Measurements from ENCODE around the gene TMEM163.
"Not testable (repeated sequence)": the region's sequence is repeated elsewhere in the genome, so short reads cannot be mapped to it uniquely, and the experiment has no call there.

TMEM163 gene

DNA sequence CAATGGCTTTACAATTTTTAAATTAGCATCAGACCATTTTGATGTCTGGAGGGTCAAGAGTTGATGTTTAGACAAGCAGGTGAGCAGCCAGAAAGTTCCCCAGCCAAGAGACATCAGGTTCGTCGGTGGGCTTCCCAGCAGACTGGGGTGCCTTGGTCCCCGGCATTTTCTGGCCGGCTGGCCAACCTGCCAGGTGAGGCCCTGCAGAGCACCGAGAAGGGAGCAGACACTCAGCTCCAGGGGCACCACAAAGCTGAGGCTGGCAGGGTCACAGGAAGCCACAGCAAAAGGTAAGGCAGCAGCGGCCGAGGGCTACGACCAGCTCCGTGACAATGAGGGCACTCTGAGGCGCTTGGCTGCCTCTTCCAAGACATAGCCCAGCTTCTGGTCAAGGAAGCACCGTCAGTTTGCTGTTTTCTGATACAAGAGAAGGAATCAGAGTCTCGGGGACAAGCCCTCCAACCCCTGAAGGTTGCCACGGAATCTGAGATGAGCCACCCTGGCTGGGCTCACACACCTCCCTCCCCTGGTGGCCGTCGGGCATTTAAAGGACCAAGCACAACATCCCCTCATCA, 235.9 kb downstream of the TMEM163 start:
- DNase-seq (ENCODE audit: low spot score), result no peak

DNA sequence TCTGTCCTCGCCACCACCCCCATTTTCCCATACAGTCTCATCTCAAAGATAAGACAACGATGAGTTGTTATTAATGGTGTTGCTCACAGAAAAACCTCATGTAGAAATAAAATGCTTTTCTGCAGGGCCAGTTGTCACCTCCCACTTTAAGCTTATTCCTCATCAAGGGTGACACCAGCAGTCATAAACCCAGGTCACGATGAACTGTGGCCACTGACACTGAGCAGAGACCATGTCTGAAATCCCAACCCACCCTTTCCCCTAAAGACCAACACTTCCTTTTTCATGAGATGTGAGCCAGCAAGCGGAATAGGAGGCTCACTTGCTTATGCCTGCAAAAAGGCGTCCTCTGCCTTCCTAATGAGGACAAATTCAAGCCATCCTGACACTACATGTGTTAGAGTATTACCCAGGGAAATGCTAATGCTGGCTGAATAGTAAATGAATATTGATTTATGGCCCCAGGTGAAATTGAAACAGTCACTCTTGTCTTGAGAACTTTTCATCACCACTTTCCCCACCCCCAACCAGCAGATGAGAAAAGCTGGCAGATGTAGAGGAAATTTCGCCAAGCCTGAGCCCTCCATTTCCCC, 236.6 kb downstream of the TMEM163 start:
- DNase-seq (ENCODE audit: low spot score), result no peak

DNA sequence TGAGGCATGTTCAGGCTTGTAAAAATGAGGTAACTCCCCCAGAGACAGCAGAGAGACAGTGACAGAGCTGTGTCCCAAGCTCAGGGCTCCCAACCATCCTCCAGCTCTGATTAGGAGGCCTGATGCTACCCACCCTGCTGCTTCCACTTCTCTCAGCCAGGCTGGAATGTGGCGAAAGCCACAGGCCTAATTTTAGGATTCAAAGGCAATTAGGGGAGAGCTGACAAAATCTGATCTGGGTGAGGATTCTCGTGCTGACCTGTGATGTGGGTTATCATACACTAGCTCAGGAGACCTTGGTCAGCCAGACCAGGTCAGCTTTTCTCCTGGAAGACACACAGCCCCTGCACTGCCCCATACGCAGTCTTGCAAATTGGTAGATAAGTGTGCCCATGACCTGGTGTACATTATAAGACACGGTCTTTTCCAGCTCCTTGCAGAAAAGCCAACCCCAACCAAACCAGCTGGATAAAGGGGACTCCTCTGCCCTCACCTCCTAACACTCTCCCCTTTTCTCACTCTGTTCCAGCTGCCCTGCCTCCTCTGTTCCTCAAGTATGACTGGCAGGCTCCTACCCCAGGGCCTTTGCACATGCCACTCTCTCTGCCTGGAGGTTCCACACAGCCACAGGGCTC, 239.0 kb downstream of the TMEM163 start:
- no peak for DNase-seq (ENCODE audit: low spot score)

DNA sequence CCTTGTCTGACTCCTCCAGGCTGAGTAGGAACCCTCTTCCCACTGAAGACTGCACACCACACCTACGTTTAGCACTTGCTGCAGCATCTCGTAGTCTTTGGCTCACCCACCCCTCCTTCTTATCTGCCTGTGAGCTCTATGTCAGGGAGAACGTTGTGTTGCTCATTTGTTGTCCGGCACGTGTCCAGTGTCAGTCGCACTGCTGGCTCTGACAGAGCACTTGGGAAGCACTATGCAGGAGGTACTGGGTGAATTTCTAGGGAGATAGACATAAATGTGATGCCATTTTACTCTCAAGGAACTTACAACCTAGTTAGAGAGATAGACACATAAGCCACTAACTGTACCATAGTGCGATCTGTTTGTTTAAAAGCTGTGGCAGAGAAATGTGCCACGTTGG, 241.8 kb downstream of the TMEM163 start:
- not testable (repeated sequence) for DNase-seq (ENCODE audit: low spot score)

DNA sequence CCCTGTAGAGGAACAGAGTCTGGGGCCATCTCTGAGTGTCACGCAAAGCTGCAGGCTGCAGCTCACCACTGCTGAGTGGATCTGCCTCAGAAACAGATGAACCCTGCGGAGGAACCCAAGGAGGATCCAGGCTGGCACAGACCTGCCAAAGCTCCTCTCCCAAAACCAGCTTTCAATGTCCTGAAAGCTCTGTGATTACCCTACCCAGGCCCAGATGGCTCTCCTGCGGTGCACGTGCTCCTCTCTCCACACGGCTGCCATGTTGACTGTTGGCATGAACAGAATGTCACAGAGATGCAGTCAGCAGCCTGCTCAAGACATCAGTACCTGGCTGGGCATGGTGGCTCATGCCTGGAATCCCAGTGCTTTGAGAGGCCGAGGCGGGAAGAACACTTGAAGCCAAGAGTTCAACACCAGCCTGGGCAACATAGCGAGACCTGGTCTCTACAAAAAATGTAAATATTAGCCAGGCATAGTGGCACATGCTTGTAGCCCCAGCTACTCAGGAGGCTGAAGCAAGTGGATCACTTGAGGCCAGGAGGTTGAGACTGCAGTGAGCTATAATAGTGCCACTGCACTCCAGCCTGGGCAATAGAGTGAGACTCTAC, 248.1 kb downstream of the TMEM163 start:
- DNase-seq (ENCODE audit: low spot score), result no peak

DNA sequence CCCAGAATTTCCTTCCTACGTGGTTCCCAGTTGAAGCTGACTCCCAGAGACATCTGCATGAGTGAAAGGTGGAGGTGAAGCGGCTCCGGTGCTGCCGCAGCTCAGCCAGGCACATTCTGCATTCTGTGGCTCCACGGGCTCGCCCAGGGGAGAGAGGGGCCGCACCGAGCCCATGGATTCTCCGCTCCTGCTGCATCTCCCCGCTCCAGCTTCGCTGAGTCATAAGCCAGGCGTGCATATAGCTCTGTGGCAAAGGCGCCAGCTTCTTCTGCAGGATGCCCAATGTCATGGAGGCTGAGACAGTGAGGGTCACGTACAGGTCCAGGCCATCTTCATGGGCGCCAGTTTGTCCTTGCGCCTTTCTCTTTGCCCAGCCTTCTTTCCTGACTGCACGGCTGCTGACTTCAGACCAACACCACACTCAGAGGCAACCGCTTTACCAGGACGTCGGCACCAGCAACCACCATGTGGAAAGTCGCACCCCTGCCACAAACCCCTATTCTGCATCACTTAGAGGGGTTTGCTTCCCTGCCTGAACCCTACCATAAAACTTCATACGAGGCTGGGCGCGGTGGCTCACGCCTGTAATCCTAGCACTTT, 249.2 kb downstream of the TMEM163 start:
- no peak for DNase-seq (ENCODE audit: low spot score)

DNA sequence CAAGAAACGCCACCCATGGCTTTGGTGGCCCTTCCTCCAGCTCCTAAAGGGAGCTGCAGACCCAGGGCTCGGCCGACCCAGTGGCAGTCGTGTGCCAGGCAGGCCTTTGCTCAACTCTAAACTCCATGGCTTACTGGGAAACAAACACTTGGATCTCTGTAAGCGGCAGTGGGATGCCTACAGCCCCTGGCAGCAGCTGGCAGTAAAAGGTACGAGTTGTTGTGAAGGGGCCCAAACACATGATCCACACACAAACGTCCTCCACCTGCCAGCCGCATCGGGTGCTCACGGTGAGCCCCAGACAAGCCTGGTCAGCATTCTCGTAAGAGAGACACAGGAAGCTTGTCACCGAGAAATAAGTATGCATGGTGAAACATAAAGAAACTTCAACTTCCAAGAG, 250.0 kb downstream of the TMEM163 start:
- DNase-seq (ENCODE audit: low spot score), result no peak

DNA sequence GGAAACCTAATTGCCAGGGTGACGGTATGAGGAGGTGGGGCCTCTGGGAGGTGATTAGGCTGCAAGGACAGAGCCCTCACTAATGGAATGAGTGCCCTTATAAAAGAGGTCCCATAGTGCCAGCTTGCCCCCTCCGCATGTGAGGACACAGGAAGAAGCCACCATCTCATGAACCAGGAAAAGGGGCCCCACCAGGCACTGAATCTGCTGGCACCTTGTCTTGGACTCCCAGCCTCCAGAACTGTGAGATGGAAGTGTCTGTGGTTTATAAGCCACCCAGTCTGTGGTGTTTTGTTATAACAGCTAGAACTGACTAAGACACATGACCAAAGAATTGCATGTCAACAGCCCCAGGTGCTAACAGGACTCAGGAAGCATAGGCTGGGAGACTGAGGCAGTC, 250.6 kb downstream of the TMEM163 start:
- no peak for DNase-seq (ENCODE audit: low spot score)

DNA sequence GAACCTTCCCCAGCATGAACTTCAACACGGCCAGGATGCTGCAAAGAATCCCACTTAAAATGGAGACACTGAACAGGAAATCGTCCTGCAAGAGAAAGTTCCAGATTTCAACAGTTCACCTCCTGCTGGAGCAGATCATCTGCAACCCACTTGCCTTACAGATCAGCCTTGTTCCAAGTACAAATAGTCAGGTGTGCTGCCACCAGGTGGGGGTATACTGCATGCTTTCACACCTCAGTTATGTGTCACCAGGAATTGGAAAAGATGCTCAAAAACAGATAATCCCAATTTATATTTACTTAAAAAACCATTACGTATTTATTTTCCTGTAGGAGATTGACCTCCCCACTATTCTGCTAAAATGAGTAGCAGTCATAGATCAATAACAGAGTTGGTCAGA, 252.7 kb downstream of the TMEM163 start:
- no peak for DNase-seq (ENCODE audit: low spot score)

DNA sequence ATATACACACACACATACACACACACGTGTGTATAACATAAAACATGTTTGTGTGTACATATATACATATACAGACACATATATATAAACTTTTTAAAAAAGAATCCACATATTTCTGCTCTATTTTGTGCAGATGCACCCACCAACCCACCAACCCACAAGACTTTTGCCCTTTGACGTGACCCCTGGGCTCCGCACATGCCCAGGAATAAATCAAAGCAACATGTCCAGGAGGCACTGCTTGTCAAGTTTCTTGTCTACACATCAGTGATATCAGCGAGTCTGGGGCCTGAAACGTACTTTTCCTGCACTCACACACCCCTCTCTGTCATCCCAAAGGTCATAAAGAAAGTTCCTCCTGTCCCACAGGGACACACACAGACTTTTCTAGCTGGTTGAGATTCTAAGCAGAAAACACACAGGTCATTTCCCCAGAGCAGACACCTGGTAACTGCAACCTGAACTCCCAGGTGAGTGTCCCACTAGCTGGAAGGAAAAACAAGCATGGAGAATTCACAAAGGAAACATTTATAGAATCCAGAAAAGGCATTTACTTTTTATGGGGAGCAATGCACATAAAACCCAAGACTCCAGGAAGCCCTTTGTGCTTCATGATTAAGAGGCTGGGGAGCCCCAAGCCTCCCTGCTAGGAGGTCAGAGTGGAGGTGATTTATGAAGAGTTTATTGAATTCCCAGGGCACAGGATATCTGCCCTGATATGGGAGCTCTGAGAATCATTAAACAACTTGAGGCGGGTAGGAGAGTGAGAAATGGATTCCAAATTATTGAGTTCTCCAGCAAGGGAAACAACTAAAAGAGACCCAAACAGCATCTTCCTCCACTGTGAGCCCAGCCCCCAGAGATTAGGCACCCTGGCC, 253.3 kb downstream of the TMEM163 start:
- no peak for DNase-seq (ENCODE audit: low spot score)

DNA sequence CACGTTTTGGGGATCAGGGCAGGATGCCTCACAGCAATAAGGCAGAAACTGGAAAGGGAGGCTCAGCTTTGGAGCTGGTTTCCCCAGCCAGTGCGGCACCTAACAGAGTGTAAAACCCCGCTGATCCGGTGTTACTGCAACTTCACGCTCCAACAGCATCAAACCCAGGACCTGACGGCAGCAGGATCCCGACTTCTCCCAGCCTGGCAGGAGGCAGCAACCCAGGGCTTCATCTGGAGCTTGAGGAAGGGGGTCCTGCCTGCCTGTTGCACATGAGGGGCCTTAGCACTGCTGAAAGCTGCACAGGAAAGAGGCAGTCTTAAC, 255.1 kb downstream of the TMEM163 start:
- no peak for DNase-seq (ENCODE audit: low spot score)

DNA sequence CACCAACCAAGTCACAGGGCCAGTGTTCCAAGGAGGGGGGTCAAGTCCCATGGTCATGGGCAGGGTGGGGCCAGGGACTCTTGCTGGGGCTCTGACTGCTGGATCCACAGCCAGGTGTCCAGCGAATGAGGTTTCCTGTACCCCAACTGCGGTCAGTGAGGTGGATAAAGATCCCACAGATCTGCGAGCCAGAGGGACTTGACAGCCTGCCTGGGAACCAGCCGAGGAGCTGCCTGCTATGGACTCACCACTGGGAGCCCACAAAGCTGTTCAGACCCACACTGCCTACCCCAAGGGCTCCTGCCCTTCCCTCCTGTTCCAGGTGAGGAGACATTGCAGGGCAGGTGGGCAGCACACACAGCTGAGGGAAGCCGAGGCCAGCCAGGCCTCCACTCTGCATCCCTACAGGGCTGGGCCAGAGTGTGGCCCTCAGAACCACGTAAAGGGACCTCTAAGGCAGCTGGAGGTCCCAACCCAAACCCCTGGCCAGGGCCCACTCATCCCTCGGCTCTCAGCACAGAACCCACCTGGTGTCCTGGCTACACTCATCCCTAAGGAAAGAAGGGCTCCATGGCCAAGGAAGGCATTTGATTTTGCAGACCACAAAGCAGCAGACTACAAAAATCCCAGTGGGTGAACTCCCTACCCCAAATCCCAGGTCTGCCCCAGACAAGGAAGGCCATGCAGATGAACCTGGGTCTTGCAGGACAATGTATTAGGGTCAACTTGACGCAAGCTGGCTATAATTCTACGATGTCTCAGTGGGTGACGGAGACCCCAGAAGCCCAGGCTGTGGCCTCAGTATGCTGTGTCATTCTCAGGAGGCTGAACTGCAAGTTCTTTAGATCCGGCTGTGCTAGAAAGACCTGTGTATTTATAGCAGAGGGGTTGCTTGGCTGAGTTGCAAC, 255.8 kb downstream of the TMEM163 start:
- no peak for DNase-seq (ENCODE audit: low spot score)

DNA sequence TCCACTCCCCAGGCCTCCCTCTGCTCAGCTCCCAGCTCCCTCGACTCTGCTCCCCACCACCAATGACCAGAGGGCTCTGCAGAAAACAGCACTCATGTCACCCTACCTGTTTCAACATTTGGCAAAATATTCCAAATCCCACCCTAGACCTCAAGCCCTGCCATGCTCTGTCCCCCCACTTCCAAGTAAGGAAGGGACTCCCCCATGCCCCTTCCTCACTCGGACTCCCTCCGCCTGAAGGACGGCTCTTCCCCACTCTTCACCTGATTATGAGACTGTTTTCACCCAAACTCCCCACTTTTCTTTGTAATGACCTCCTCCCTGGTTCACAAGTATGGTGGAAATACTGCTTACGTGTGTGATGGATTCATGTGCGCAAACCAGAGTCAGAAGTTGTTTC, 256.5 kb downstream of the TMEM163 start:
- DNase-seq (ENCODE audit: low spot score), result no peak

DNA sequence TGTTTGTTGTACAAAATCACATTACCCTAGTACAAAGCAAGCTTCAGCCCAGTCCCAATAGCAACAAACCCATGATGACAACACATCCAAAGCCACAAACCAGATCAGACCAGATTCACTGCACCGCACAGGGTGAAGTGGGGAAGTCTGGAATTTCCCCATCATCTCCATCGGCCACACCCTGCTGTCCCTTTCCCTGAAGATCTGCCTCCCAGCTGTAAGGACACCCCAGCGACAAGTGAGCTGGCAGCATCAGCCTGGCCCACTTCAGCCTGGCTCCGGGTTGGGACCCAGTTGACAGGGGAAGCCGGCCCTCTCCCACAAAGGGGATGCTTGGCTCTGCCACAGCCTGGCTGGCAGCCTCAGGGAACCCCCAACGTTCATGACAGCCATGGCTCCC, 257.3 kb downstream of the TMEM163 start:
- DNase-seq (ENCODE audit: low spot score), result peak; percentile 36

DNA sequence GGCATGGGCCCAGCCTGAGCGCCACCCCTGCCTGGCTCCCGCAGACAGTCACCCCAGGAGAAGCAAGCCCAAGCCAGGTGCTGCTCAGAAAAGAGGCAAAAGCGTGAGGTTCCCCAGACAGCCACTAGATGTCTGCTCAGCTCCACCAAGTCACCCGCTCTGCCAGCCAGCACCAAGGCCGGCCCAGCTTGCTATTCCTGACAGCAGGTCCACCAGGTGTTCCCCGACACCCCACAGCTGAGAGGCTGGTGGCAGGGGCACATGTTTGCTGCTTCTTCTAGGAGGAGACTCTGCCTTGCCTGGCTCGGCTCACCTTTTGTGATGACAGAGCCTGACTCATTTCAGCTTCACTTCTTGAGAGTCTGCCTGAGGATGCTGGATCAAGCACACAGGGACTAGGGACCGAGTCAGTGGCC, 258.2 kb downstream of the TMEM163 start:
- peak; percentile 65 for DNase-seq (ENCODE audit: low spot score)

DNA sequence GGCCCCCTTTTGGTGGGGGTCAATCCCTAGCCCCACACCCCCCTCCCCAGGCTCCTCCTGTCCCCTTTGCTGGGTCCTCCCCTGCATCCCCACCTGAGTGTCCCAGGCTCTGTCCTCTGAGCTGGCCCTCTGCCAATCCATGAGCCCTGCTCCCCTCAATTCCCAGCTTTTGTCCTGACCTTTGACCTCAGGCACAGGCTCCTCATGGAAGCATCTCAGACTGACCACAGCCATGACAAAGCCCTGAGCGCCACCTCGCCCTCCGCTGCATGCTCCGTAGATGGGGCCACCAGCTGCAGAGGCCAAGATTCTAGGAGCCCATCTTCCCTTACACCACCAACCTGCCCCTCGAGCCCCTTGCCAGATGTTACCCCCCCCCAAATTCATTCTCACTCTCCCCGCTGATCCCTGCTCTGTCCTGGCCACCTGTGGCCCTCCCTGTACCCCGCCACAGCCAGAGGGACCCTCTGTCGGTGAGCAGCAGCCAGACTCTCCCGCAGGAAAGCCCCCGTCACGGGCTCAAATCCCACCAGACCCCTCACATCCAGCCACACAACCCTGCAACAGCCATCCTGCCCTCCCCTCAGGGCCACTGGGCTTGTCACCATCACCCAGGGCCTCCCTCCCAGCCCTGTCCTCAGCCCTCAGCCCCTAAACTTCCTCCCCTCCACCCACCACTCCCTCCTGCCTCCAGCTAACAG, 258.9 kb downstream of the TMEM163 start:
- DNase-seq (ENCODE audit: low spot score), result no peak

DNA sequence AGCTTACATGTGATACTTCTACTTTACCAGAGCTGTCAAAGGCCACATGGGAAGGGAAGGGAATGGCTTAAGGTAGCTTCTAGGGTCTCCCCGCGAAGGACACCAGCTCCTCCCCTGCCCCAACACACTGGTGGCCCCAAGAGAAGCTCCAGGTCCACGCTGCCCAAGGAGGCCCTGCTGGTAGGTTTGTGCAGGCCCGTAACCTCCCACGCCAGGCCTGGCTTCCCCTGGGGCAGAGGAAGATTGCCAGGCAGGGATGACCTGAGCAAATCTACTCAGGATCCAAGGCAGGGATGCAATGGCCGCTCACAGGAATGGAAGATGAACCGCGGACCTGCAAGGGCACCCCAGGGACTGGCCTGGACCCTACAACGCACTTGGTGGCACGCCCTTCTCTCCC, 259.9 kb downstream of the TMEM163 start:
- no peak for DNase-seq (ENCODE audit: low spot score)

DNA sequence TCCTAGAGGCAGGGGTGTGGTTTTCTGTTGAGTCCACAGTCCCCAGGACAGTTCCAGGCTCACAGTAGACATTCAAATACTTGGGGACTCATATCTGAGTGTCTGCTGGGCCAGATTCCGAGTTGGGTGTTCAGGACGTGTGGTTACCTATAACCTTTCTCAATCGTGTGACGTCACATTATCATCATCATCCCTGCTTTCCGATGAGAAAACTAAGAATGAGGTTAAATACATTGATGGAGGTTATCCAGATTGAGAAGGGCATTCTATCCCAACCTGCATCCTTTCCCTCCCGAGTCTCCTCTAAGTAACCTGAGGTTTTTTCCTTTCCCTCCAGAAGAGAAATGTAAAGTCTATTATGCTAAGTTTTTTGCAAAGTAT, 260.3 kb downstream of the TMEM163 start:
- no peak for DNase-seq (ENCODE audit: low spot score)

DNA sequence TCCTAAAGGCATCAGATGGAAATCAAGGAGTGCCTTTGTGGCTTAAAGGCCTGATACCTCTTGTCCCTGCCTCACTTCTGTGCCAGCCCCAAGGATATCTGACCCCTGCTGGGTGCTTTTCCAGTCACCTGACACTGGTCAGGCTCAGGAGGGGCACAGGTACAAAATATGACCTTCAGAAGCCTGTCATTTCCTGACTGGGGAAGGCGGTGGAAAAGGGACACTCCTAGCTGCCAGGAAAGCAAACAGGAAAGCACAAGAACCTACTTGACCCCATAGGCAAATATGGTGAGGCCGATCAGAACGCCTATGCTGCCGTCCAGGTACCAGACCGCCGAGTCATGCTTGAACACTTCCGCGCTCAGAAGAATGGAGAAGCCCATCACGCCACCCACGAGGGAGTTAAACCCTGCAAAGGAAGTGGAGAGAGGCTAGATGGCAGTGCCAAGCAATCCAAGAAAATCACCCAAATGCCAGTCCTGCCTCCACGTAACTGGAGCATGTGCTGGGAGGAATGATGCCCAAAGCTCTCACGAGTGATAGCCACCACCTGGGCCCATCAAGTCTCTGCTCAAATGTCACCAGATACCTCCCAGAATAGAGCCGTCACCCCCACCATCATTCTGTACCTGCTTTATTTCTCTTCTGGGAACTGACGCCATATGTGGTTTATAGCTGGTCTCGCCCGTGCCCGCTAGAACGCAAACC, 260.9 kb downstream of the TMEM163 start:
- no peak for DNase-seq (ENCODE audit: low spot score)

DNA sequence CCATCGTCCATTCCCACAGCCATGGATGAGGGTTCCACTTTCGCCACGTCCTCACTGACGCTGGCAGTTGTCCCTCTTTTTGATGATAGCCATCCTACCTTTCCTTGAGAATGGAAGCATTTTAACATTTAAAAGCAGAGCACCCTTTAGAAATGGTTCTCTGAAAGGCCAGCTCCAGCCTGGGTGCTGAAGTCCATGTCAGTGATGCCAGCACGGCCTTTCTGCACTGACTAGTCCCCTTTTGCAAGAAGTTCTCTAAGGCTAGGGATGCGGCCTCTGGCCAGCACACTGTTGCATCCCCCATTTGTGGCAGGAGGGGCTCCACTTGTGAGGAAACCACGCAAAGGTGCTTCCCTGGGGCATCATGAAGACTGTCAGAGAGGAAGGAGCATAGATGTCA, 261.4 kb downstream of the TMEM163 start:
- DNase-seq (ENCODE audit: low spot score), result no peak
